ENCODE measurements around the gene SPOCK1. TPM values are rescaled to one million over a fixed set of nuclear protein-coding genes. Genes with fewer than 3 reads are reported as not detected.

The SPOCK1 gene
- total and polyA plus RNA-seq, 7 donors, result 4.2 to 52.7 (median 16.0) TPM

DNA sequence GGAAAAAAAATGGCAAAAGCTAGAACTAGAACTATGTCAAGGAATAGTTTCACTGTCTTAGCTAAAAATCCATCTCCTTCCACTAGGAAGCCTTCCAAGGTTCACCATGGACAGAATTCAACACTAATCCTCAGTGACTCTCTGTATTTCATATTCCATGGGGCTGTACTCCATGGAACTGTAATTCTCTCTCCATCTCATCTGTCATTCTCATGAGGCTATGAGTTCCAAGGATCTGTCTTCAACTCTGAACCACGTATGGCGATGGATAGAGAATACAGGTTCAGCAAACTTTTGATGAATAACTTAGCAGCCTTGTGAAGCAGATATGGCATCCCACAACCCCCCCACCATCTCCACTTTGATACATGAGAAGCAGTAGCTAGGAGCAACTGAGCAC, 184.0 kb downstream of the SPOCK1 start:
- ATAC-seq, result peak in 3 of 4 donors; percentile 18 to 52 (median 25)
- Histone ChIP-seq H3K9me3 (no peaks in the 10 kb centered on the region), H3K27me3 (ENCODE audit: insufficient read depth in 3 of 3, low read length in 2 of 3) (no peaks in the 10 kb centered on the region), H3K4me1 (peaks cover 6% of the 10 kb centered on the region), H3K36me3 (ENCODE audit: insufficient read depth in 1 of 2, low read depth in 1 of 2) (no peaks in the 10 kb centered on the region), H3K4me3 (no peak overlapping the region), H3K27ac (no peak overlapping the region)
- WGBS, 3 donors, result 39 to 76% (median 49%) methylated on average over 2 of the region's 2 CpGs
- TF ChIP-seq CTCF (IDR thresholded peaks at IDR 0.05), result no peak
- no peak for DNase-seq
- intact Hi-C loops (cut with DNase I), result no loop called here

GRCh38 chr5:137313526-137314175, 185.5 kb downstream of the SPOCK1 start:
- Histone ChIP-seq H3K27me3 (ENCODE audit: insufficient read depth in 3 of 3, low read length in 2 of 3) (no peaks in the 10 kb centered on the region), H3K27ac (no peak overlapping the region), H3K4me3 (no peak overlapping the region), H3K36me3 (ENCODE audit: insufficient read depth in 1 of 2, low read depth in 1 of 2) (no peaks in the 10 kb centered on the region), H3K4me1 (peaks cover 6% of the 10 kb centered on the region), H3K9me3 (no peaks in the 10 kb centered on the region)
- no peak for TF ChIP-seq CTCF (IDR thresholded peaks at IDR 0.05)
- no peak for ATAC-seq
- DNase-seq, result no peak
- intact Hi-C loops (cut with DNase I), result no loop called here
- WGBS, 3 donors, result 79 to 89% (median 81%) methylated on average over 2 of the region's 2 CpGs

DNA sequence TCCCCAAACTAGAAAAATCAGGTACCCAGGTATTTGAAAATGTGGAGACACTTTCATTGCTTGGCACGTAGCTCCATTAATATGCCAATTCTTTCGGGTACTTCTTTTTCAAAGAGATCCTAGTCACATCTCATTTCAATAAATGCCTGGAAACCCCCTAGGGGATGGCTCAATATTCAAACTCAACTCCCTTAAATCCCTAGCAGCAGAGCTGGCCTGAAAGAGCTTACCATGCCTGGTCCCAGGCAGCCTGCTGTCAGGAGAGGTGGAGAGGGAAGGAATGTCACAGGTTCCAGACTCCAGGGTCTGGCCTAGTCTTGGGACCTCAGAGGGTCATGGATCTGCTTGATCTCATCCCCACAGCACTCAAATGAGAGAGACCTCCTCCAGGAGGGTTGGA, 187.1 kb downstream of the SPOCK1 start:
- intact Hi-C loops (cut with DNase I), result no loop called here
- Histone ChIP-seq H3K27me3 (ENCODE audit: insufficient read depth in 3 of 3, low read length in 2 of 3) (no peaks in the 10 kb centered on the region), H3K4me3 (no peak overlapping the region), H3K36me3 (ENCODE audit: insufficient read depth in 1 of 2, low read depth in 1 of 2) (no peaks in the 10 kb centered on the region), H3K9me3 (no peaks in the 10 kb centered on the region), H3K27ac (no peak overlapping the region), H3K4me1 (peaks cover 6% of the 10 kb centered on the region)
- ATAC-seq, result no peak
- 82 to 89% (median 87%) methylated on average over 2 of the region's 2 CpGs for WGBS, 3 donors
- no peak for DNase-seq
- no peak for TF ChIP-seq CTCF (IDR thresholded peaks at IDR 0.05)

DNA sequence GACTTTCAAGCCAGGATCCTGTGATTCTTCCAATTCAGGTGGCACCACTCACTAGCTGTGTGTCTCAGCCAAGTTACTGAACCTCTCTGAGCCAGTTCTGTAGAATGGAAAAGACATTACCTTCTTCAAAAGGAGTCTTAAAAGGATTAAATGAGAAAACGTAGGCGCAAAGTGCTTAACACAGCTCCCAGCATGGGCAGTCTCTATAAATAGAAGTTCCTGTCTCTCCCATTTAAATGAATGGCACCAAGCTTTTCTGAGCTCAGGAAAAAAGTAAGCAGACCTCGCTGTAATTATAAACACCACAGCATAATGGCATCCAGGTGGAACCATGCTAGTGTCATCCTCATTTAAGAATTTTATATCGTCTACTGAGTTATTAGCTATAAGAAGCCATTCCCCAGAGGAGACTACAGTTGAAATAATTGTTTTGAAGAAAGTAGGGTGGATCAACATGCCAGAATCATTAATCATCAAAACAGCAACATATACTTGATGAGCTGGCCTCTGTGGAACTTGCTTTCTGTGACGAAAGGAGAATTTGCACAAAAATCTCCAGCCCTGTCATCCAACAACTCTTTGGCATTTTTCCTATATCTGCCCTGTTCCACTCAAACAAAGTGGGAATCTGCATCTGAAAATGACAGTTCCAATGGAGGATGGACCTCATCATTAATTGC, 188.9 kb downstream of the SPOCK1 start:
- DNase-seq (no peak), ATAC-seq (no peak)
- H3K4me3 ChIP-seq, result no peak overlapping the region
- no peaks in the 10 kb centered on the region for H3K9me3 ChIP-seq
- 31 to 42% (median 32%) methylated on average over 5 of the region's 5 CpGs for WGBS, 3 donors
- H3K36me3 ChIP-seq (ENCODE audit: insufficient read depth in 1 of 2, low read depth in 1 of 2), result no peaks in the 10 kb centered on the region
- intact Hi-C loops (cut with DNase I), result no loop called here
- no peak for TF ChIP-seq CTCF (IDR thresholded peaks at IDR 0.05)
- no peak overlapping the region for H3K27ac ChIP-seq
- H3K4me1 ChIP-seq, result no peaks in the 10 kb centered on the region
- H3K27me3 ChIP-seq (ENCODE audit: insufficient read depth in 3 of 3, low read length in 2 of 3), result no peaks in the 10 kb centered on the region
